Stimulated activated CD8-positive, alpha-beta memory T cell treated with anti-CD3 and anti-CD28 coated beads, Interleukin-12 subunit alpha, Interleukin-12 subunit beta, amount 100 ng/mL, for 24 hours (primary cell): ENCODE measurements around the gene UST.
"Not testable (repeated sequence)": the region's sequence is repeated elsewhere in the genome, so short reads cannot be mapped to it uniquely, and the experiment has no call there.

Experiments used
- DNase-seq: peaks from one replicate; pipeline ENCODE4 v3.0.0-alpha.2; 2020; ENCODE audit errors: extremely low read depth

UST gene

GRCh38 chr6:148868314-148868713 is 121.5 kb downstream of the UST start:
- no peak for DNase-seq

- DNase-seq: no peak
Measured at GRCh38 chr6:148868901-148869300, 122.1 kb downstream of the UST start.

GRCh38 chr6:148869585-148869984 is 122.8 kb downstream of the UST start:
- DNase-seq: no peak

- DNase-seq: no peak
Measured at GRCh38 chr6:148873154-148873553, 126.3 kb downstream of the UST start.

- DNase-seq: no peak
Measured at GRCh38 chr6:148873868-148874267, 127.0 kb downstream of the UST start.

- no peak for DNase-seq
Measured at GRCh38 chr6:148874698-148875293, 128.0 kb downstream of the UST start.

GRCh38 chr6:148878683-148879082 is 131.9 kb downstream of the UST start:
- DNase-seq: no peak

- not testable (repeated sequence) for DNase-seq
Measured at GRCh38 chr6:148880742-148881141, 133.9 kb downstream of the UST start.

GRCh38 chr6:148881593-148882311 is 134.9 kb downstream of the UST start:
- no peak for DNase-seq

- DNase-seq: no peak
Measured at GRCh38 chr6:148883270-148883669, 136.4 kb downstream of the UST start.

GRCh38 chr6:148884461-148884860 is 137.6 kb downstream of the UST start:
- DNase-seq: no peak

- no peak for DNase-seq
Measured at GRCh38 chr6:148885136-148885865, 138.5 kb downstream of the UST start.

- no peak for DNase-seq
Measured at GRCh38 chr6:148885925-148886845, 139.4 kb downstream of the UST start.

GRCh38 chr6:148887181-148887580 is 140.4 kb downstream of the UST start:
- DNase-seq: no peak

- DNase-seq: no peak
Measured at GRCh38 chr6:148888856-148889255, 142.0 kb downstream of the UST start.

- no peak for DNase-seq
Measured at GRCh38 chr6:148890096-148890495, 143.3 kb downstream of the UST start.

GRCh38 chr6:148890652-148891404 is 144.0 kb downstream of the UST start:
- no peak for DNase-seq

GRCh38 chr6:148891405-148891783 is 144.6 kb downstream of the UST start:
- no peak for DNase-seq

GRCh38 chr6:148892247-148892646 is 145.4 kb downstream of the UST start:
- DNase-seq: no peak

- DNase-seq: no peak
Measured at GRCh38 chr6:148893073-148893472, 146.2 kb downstream of the UST start.

GRCh38 chr6:148893481-148893880 is 146.7 kb downstream of the UST start:
- DNase-seq: no peak
